ENCODE measurements around the gene KIAA0825.

GRCh38 chr5:94508461-94509148 lies 109.8 kb downstream of the KIAA0825 start:
- TF ChIP-seq CTCF (IDR thresholded peaks at IDR 0.05; ENCODE audit: low read length) (no peak), EZH2 (IDR thresholded peaks at IDR 0.05; ENCODE audit: borderline replicate concordance, low read length) (no peak)
